Keratinocyte (primary cell): ENCODE measurements around the gene FCRL1. TPM values are rescaled to one million over a fixed set of nuclear protein-coding genes. Genes with fewer than 3 reads are reported as not detected.

Experiments used
- DNase-seq: peaks from one replicate; pipeline ENCODE4 v3.0.0-alpha.2; 2011; ENCODE audit warnings: low read depth, missing footprints, low spot score
- FAIRE-seq: peaks from 2 replicates; lab custom pipeline; 2011; peaks lifted over from hg19 to GRCh38; lab: Jason Lieb, UNC
- H2AFZ ChIP-seq: 2 replicates; pipeline ENCODE4 v1.6.0; 2012; ENCODE audit warnings: low read length, control low read depth, inconsistent platforms; ENCODE audit not compliant: control insufficient read depth
- H3K27ac ChIP-seq: 2 replicates; pipeline ENCODE4 v1.5.1; 2011; ENCODE audit warnings: low read length; ENCODE audit not compliant: control insufficient read depth, insufficient read depth
- H3K27me3 ChIP-seq: 3 replicates; pipeline ENCODE4 v1.6.0; 2011; ENCODE audit warnings: low read length; ENCODE audit not compliant: control insufficient read depth, insufficient read depth; ENCODE audit errors: extremely low read depth
- H3K36me3 ChIP-seq, 2 experiments: 2 replicates in 1 of 2; 3 replicates in 1 of 2; pipeline ENCODE4 v1.5.1; 2011; ENCODE audit warnings: low read length in 2 of 2, mild to moderate bottlenecking in 1 of 2; ENCODE audit not compliant: control insufficient read depth in 2 of 2, insufficient read depth in 2 of 2; ENCODE audit errors: extremely low read depth in 1 of 2
- H3K4me1 ChIP-seq: 3 replicates; pipeline ENCODE4 v1.5.1; 2011; ENCODE audit warnings: low read length; ENCODE audit not compliant: control insufficient read depth, insufficient read depth; ENCODE audit errors: extremely low read depth
- H3K4me2 ChIP-seq: 3 replicates; pipeline ENCODE4 v1.6.0; 2011; ENCODE audit warnings: low read depth, low read length; ENCODE audit not compliant: control insufficient read depth, insufficient read depth; ENCODE audit errors: extremely low read depth
- H3K4me3 ChIP-seq, 3 experiments: fragments of 200-600 bp in 1 of 3; sonication (generic) in 1 of 3; 2 replicates in 2 of 3; 3 replicates in 1 of 3; pipeline ENCODE4 v1.5.1; 2011 to 2016; ENCODE audit warnings: low read length in 3 of 3, mild to moderate bottlenecking in 3 of 3, control low read depth in 2 of 3, inconsistent platforms in 1 of 3, low read depth in 1 of 3, mixed read lengths in 1 of 3, mixed run types in 1 of 3, moderate library complexity in 1 of 3; ENCODE audit not compliant: control insufficient read depth in 2 of 3, insufficient read depth in 2 of 3; ENCODE audit errors: extremely low read depth in 1 of 3
- H3K79me2 ChIP-seq: 2 replicates; pipeline ENCODE4 v1.6.0; 2012; ENCODE audit warnings: low read length; ENCODE audit not compliant: control insufficient read depth, insufficient read depth
- H3K9ac ChIP-seq: 3 replicates; pipeline ENCODE4 v1.6.0; 2011; ENCODE audit warnings: low read length; ENCODE audit not compliant: control insufficient read depth, insufficient read depth; ENCODE audit errors: extremely low read depth
- H3K9me1 ChIP-seq: 3 replicates; pipeline ENCODE4 v1.6.0; 2011; ENCODE audit warnings: low read length; ENCODE audit not compliant: control insufficient read depth, insufficient read depth; ENCODE audit errors: extremely low read depth
- H3K9me3 ChIP-seq: 2 replicates; pipeline ENCODE4 v1.5.1; 2012; ENCODE audit warnings: low read depth, low read length; ENCODE audit not compliant: control insufficient read depth
- H4K20me1 ChIP-seq: 3 replicates; pipeline ENCODE4 v1.6.0; 2011; ENCODE audit warnings: low read length; ENCODE audit not compliant: control insufficient read depth, insufficient read depth; ENCODE audit errors: extremely low read depth
- CTCF ChIP-seq, 3 experiments: IDR thresholded peaks in 1 of 3; conservative IDR thresholded peaks in 1 of 3; optimal IDR thresholded peaks in 1 of 3; 2 replicates in 2 of 3; 3 replicates in 1 of 3; pipeline versions ENCODE3 to v1.5.1; 2011; ENCODE audit warnings: low read length in 3 of 3, mild to moderate bottlenecking in 3 of 3, moderate library complexity in 2 of 3, control low read depth in 1 of 3, inconsistent platforms in 1 of 3; ENCODE audit not compliant: insufficient read depth in 2 of 3; ENCODE audit errors: extremely low read depth in 1 of 3
- EZH2 ChIP-seq: IDR thresholded peaks from one replicate; pipeline ENCODE4 v1.6.1; 2012; ENCODE audit warnings: inconsistent platforms, mild to moderate bottlenecking, low read length, moderate library complexity
- dilution Hi-C: fragments of 300-500 bp; cut with MboI; formaldehyde crosslinking; loops from one replicate; pipeline ENCODE4 v1.7.0; 2020; ENCODE audit warnings: low sequenced_read_pairs; ENCODE audit not compliant: extremely low pct_ligation_motif_present
- polyA plus RNA-seq, 5 experiments: library from polyadenylated mRNA; depleted of rRNA in 3 of 5; stranded (reverse) in 3 of 5; stranded (forward) in 1 of 5; unstranded in 1 of 5; fragments of >200 nt; gene quantifications; 1 replicate in 1 of 5; 2 replicates in 3 of 5; 3 replicates in 1 of 5; pipeline versions ENCODE4 v1.2.1 to v1.2.3, GENCODE V29; 2011 to 2012; ENCODE audit warnings: missing spikeins in 2 of 5, low read depth in 1 of 5, low replicate concordance in 1 of 5

FCRL1 gene
- polyA plus RNA-seq, 1 donor (not counting 4 experiments of a cell fraction or from before 2014, with no cell fraction given) = not detected

DNA sequence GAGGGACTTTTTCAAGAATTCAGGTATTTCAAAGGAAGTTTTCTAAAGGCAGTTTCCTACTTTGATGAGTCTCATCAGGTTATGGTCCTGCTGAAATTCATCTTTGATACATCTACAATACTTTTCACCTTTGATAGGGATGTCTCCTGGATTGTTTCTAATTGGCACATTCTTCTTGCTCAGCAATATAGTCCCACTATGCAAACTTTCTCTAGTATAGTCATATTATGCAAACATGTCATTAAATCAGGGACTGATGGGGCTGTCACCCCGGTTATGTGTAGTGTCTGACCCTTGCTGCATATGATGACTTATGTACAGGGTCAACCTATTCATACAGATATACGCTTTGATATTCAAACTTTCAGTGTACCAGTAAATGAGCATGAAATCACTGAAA, 379 bp upstream of the FCRL1 start:
- Histone ChIP-seq H3K9ac (no peak overlapping the region), H3K4me2 (no peak overlapping the region), H2AFZ (no peak overlapping the region), H3K79me2 (no peaks in the 10 kb centered on the region), H3K27me3 (no peaks in the 10 kb centered on the region), H3K9me1 (no peaks in the 10 kb centered on the region), H4K20me1 (no peaks in the 10 kb centered on the region), H3K36me3 (no peaks in the 10 kb centered on the region), H3K27ac (no peak overlapping the region), H3K4me1 (no peaks in the 10 kb centered on the region), H3K4me3 (no peak overlapping the region), H3K9me3 (no peaks in the 10 kb centered on the region)
- TF ChIP-seq EZH2 (no peak), CTCF (optimal IDR thresholded peaks at IDR 0.05 in 1 of 3, IDR thresholded peaks at IDR 0.05 in 1 of 3, conservative IDR thresholded peaks at IDR 0.05 in 1 of 3; ENCODE audit: extremely low read depth in 1 of 3, insufficient read depth in 2 of 3, low read length in 3 of 3) (no peak)
- FAIRE-seq (no peak), DNase-seq (no peak)
- dilution Hi-C loops = no loop called here

- Histone ChIP-seq H2AFZ (no peak overlapping the region), H3K4me2 (no peak overlapping the region), H3K27me3 (no peaks in the 10 kb centered on the region), H3K9me1 (no peaks in the 10 kb centered on the region), H3K79me2 (no peaks in the 10 kb centered on the region), H3K9ac (no peak overlapping the region), H3K9me3 (no peaks in the 10 kb centered on the region), H3K4me3 (no peak overlapping the region), H3K27ac (no peak overlapping the region), H3K36me3 (no peaks in the 10 kb centered on the region), H4K20me1 (no peaks in the 10 kb centered on the region), H3K4me1 (no peaks in the 10 kb centered on the region)
- dilution Hi-C loops = no loop called here
- DNase-seq = no peak
- TF ChIP-seq CTCF (optimal IDR thresholded peaks at IDR 0.05 in 1 of 3, IDR thresholded peaks at IDR 0.05 in 1 of 3, conservative IDR thresholded peaks at IDR 0.05 in 1 of 3; ENCODE audit: extremely low read depth in 1 of 3, insufficient read depth in 2 of 3, low read length in 3 of 3) = no peak
- no peak for TF ChIP-seq EZH2
- FAIRE-seq = no peak
Measured at GRCh38 chr1:157819215-157819614, 705 bp downstream of the FCRL1 start.
